Measurements from ENCODE around the gene GLP1R.

GLP1R gene

DNA sequence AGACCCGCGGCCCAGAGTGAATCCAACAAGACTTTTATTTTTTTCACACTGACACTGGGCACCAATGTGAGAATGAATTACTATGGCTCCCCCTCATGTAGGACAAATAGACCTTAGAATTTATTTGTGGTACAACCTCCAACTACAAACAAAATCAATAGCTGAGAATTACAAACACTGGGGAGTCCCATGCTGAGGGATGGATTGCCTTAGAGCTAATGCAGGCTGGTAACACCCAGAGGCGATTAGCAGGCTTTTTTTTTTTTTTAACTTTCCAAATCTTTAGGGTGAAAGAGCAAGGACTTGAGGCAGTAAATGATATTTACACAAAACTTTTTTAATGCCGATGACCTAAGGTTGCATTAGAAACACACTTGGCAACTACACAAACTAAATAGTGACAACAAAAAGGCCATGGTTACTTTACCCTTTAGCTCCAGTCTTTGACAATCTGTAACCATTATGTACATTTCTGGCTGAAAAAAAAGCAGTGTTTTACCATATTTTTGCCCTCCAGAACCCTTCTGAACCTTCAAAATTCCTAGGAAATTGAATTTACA is 44.6 kb downstream of the GLP1R start:
- in situ Hi-C loops (cut with MboI; ENCODE audit: low sequenced_read_pairs, unreplicated experiment): no loop called here
- TF ChIP-seq, protein P1, sequence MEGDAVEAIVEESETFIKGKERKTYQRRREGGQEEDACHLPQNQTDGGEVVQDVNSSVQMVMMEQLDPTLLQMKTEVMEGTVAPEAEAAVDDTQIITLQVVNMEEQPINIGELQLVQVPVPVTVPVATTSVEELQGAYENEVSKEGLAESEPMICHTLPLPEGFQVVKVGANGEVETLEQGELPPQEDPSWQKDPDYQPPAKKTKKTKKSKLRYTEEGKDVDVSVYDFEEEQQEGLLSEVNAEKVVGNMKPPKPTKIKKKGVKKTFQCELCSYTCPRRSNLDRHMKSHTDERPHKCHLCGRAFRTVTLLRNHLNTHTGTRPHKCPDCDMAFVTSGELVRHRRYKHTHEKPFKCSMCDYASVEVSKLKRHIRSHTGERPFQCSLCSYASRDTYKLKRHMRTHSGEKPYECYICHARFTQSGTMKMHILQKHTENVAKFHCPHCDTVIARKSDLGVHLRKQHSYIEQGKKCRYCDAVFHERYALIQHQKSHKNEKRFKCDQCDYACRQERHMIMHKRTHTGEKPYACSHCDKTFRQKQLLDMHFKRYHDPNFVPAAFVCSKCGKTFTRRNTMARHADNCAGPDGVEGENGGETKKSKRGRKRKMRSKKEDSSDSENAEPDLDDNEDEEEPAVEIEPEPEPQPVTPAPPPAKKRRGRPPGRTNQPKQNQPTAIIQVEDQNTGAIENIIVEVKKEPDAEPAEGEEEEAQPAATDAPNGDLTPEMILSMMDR (IDR thresholded peaks at IDR 0.05; ENCODE audit: borderline replicate concordance, control extremely low read depth, extremely low read depth, insufficient read depth, missing control alignments): no peak
- DNase-seq (ENCODE audit: low spot score): no peak

DNA sequence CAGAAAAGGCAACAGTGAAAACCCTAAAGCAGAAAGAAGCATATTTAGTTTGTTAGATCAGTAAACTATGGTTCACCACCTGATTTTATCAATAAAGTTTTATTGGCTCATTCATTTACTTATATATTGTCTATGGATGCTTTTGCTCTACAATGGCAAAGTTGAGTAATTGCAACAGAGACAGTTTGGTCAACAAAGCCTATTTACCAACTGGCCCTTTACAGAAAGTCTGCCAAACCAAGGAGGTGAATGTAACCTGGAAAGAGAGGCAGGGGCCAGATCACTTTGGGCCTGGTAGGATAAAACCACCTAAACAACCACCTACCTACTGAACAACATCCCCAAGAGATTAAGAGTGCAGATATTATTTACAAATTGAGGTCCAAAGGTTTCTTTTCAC is 47.0 kb downstream of the GLP1R start:
- TF ChIP-seq, protein P1 (IDR thresholded peaks at IDR 0.05; ENCODE audit: borderline replicate concordance, control extremely low read depth, extremely low read depth, insufficient read depth, missing control alignments): no peak
- in situ Hi-C loops (cut with MboI; ENCODE audit: low sequenced_read_pairs, unreplicated experiment): no loop called here

DNA sequence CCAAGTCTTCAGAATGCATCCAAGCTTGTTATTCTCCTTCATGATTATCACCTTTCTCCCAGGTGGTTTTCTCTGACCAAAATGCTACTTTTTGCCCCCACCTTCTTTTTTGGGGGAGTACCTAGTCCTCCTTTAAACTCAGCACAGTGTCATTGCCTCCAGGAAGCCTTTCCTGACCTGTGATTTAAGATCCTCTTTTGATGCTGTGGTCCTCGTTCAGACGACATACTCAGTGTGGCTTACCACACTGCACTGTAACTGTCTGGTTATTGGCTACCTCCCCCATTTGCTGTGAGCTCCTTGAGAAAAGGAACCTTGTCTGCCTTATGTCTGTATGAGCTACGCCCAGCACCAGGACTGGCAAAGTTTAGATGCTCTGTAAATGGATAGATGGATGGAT is 51.8 kb downstream of the GLP1R start:
- DNase-seq (ENCODE audit: low spot score): no peak
- in situ Hi-C loops (cut with MboI; ENCODE audit: low sequenced_read_pairs, unreplicated experiment): no loop called here
- TF ChIP-seq, protein P1 (IDR thresholded peaks at IDR 0.05; ENCODE audit: borderline replicate concordance, control extremely low read depth, extremely low read depth, insufficient read depth, missing control alignments): no peak

More for the DNA sequence above, 47.0 kb downstream of the GLP1R start:
- DNase-seq (ENCODE audit: low spot score): no peak

DNA sequence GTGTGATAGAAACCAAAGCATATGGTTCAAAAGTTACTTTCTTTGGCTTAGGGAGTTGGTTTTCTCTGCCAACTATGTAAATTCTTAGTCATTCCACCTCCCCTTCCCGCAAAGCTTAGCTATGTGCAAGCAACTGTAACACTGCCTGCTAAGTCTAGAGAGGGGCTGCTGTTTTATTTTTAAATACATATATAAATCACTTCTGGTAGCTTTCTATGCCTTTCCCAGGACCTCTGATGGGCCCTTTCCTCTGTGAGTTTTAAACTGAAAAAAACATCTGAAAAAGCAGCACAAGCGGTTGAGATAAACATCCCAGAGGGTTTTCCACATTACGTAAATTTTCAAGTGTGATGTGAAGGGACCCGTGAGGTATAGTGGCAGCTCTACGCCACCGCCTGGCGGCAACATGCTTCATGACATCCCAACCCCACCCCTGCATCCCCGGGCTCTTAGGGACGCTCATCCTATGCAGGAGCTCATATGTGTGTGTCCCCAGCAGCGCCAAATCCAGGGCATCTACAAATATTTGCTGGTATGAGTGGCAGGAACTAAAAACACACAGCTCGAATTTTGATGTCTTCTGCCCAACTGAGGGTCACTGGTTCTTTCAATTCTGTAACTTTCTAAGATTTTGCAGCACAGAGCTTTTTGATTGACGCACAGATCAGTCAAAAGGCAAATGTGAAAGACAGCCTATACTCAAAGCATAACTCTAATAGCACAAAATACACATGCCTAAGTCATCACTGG is 53.7 kb downstream of the GLP1R start:
- in situ Hi-C loops (cut with MboI; ENCODE audit: low sequenced_read_pairs, unreplicated experiment): no loop called here
- DNase-seq (ENCODE audit: low spot score): peak; percentile 27
- TF ChIP-seq, protein P1 (IDR thresholded peaks at IDR 0.05; ENCODE audit: borderline replicate concordance, control extremely low read depth, extremely low read depth, insufficient read depth, missing control alignments): peak; percentile 53

DNA sequence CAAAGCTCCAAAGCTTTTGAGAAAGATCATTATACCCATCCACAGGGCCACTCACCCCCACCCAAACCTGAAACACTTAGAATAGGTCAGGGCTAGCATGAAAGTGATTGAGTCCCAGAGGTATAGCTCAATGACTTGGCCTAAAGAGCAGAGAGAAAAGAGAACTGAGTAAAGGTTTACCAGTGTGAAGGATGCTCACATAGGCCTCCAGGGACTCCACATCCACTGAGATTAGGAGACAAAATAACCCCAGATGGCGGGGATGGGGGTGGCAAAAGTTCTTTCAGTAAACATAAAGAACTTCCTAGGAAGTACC is 54.2 kb downstream of the GLP1R start:
- DNase-seq (ENCODE audit: low spot score): no peak
- TF ChIP-seq, protein P1 (IDR thresholded peaks at IDR 0.05; ENCODE audit: borderline replicate concordance, control extremely low read depth, extremely low read depth, insufficient read depth, missing control alignments): no peak
- in situ Hi-C loops (cut with MboI; ENCODE audit: low sequenced_read_pairs, unreplicated experiment): no loop called here

DNA sequence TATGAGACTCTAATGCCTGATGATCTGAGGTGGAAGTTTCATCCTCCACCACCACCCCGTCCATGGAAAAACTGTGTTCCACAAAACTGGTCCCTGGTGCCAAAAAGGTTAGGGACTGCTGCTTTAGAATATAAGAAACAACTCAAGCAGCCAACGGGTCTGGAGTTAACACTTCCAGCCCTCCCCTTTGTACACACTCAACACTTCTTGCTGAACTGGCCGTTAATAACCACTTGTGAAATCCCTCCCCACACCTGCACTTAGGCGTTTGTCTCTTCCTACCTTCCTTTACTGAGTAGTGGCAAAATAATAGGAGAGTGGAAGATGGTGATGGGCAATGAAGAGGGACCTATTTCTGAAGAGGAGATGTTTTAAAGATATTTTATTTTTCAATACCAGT is 55.9 kb downstream of the GLP1R start:
- in situ Hi-C loops (cut with MboI; ENCODE audit: low sequenced_read_pairs, unreplicated experiment): no loop called here
- no peak for DNase-seq (ENCODE audit: low spot score)
- TF ChIP-seq, protein P1 (IDR thresholded peaks at IDR 0.05; ENCODE audit: borderline replicate concordance, control extremely low read depth, extremely low read depth, insufficient read depth, missing control alignments): no peak
